ENCODE data around the gene SHE. TPM values are rescaled to one million over a fixed set of nuclear protein-coding genes. Genes with fewer than 3 reads are reported as not detected.

SHE gene
- total RNA-seq, 1 experiment from 2014 or later: 0.02 TPM

DNA sequence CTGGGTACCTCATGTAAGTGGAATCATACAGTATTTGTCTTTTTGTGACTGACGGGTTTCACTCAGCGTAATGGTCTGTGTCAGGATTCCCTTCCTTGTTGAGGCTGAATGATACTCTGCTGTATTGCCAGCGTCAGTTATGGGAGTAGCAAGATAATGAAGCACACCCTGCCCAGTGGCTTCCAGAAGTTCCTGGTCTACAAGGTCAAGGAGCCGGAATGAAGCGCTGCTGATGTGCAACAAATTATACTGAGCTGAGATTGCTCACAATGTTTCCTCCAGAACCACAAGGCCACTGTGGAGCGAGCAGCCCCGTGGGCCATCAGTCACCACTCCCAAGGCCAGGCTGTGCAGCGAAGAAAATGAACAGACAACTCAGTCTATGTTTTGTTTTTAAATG, 24.2 kb downstream of the SHE start:
- H3K4me3 ChIP-seq: no peak overlapping the region
- H3K27me3 ChIP-seq: no peaks in the 10 kb centered on the region
- peaks cover 13% of the 10 kb centered on the region for H3K4me1 ChIP-seq
- no peak for DNase-seq
- H3K9me3 ChIP-seq (replicated peaks): no peaks in the 10 kb centered on the region
- no peak overlapping the region for H3K27ac ChIP-seq
- H3K36me3 ChIP-seq: no peaks in the 10 kb centered on the region

DNA sequence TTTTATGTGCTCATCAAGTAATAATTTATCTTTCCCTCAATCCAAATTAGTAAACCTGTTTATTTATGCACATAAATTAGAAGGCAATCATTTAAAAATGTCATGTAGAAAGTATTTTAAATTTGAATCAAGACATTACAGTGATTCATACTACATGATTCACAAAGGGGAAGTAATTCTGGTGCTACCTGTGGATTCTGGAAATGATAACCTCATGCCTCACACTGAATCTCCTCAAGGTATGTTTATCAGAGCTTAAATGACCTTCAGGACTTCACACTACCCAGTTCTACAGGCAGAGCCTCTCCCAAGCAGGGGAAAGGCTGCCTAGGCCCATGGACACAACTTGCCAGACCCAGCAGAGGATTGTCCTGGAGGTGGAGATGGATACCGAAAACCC, 25.4 kb downstream of the SHE start:
- Histone ChIP-seq H3K9me3 (replicated peaks) (no peaks in the 10 kb centered on the region), H3K27me3 (no peaks in the 10 kb centered on the region), H3K4me1 (peaks cover 13% of the 10 kb centered on the region), H3K27ac (no peak overlapping the region), H3K4me3 (no peak overlapping the region), H3K36me3 (no peaks in the 10 kb centered on the region)
- DNase-seq: no peak

DNA sequence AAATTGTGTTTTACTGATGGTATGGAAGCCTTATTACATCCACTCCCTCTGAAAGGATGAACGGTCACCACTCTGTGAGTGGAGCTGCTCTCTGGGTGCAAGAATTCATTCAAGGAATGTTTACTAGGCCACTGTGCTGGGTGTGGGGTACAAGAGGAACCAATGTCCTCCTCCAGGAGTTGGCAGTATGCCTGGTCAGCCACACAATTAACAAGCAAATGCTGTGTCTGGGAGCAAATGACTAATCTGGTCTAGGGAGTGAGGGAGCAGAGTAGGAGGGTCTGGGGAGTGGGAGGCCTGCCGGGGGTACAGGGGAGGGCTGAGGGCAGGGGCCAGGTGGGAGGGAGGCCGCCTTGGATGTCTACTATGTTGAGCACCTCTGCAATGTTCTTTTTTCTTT, 27.4 kb downstream of the SHE start:
- Histone ChIP-seq H3K4me1 (peaks cover 4% of the 10 kb centered on the region; the same call in 1 of the 2 replicates), H3K36me3 (no peaks in the 10 kb centered on the region), H3K27ac (no peak overlapping the region), H3K9me3 (replicated peaks) (no peaks in the 10 kb centered on the region), H3K27me3 (no peaks in the 10 kb centered on the region), H3K4me3 (no peak overlapping the region)
- DNase-seq: peak; percentile 62 to 64

DNA sequence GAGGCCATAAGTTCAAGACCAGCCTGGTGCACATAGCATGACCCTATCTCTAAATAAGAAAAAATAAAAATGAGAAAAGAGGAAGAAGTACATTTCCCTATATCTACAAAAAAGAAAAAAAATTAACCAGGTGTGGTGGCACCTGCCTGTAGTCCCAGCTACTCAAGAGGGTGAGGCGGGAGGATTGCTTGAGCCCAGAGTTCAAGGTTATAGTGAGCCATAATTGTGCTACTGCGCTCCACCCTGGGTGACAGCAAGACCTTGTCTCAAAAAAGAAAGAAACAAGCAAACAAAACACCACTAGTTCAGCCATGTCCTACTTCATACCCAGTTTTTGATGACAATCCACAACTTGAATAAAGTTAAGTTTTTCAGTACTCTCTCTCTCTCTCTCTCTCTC, 30.9 kb downstream of the SHE start:
- H3K36me3 ChIP-seq: no peaks in the 10 kb centered on the region
- no peaks in the 10 kb centered on the region; the same call in 1 of the 2 replicates for H3K4me1 ChIP-seq
- no peak for DNase-seq
- H3K27ac ChIP-seq: no peak overlapping the region
- H3K9me3 ChIP-seq (replicated peaks): no peaks in the 10 kb centered on the region
- no peak overlapping the region for H3K4me3 ChIP-seq
- no peaks in the 10 kb centered on the region for H3K27me3 ChIP-seq

GRCh38 chr1:154469844-154470560, 32.2 kb downstream of the SHE start:
- no peak overlapping the region for H3K27ac ChIP-seq
- no peaks in the 10 kb centered on the region for H3K9me3 ChIP-seq (replicated peaks)
- no peak for DNase-seq
- no peaks in the 10 kb centered on the region for H3K27me3 ChIP-seq
- peaks cover 3% of the 10 kb centered on the region; the same call in 1 of the 2 replicates for H3K4me1 ChIP-seq
- H3K4me3 ChIP-seq: no peak overlapping the region
- no peaks in the 10 kb centered on the region for H3K36me3 ChIP-seq

DNA sequence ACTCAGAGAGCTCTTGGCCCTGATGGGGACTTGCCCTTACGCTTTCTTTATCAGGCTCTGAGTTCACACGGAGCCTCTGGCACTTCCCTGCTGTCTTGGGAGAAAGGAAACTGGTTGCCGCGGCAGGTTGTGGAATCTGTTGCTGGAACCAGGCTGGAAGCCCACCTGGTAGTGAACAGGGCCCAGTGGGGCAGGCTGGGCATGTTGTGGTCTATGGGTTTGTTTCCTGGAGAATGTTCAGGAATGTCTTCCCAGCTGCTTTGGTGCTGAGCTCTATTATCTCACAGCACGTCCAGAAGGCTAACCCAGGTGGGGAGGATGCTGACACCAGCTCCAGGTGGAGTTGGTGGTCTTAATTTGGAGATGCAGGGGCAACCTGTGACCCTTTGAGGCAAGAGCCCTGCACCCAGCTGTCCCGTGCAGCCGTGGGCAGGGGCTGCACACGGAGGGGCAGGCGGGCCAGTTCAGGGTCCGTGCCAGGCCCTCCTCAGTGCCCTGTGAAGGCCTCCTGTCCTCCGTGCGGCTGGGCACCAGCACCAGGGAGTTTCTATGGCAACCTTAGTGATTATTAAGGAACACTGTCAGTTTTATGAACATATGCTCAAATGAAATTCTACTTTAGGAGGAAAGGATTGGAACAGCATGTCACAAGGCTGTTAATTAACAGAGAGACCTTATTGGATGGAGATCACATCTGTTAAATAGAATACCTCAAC, 33.5 kb downstream of the SHE start:
- H3K4me1 ChIP-seq: peaks cover 11% of the 10 kb centered on the region; the same call in 1 of the 2 replicates
- DNase-seq: no peak
- H3K27me3 ChIP-seq: no peaks in the 10 kb centered on the region
- H3K4me3 ChIP-seq: no peak overlapping the region
- no peaks in the 10 kb centered on the region for H3K9me3 ChIP-seq (replicated peaks)
- no peaks in the 10 kb centered on the region for H3K36me3 ChIP-seq
- H3K27ac ChIP-seq: no peak overlapping the region

DNA sequence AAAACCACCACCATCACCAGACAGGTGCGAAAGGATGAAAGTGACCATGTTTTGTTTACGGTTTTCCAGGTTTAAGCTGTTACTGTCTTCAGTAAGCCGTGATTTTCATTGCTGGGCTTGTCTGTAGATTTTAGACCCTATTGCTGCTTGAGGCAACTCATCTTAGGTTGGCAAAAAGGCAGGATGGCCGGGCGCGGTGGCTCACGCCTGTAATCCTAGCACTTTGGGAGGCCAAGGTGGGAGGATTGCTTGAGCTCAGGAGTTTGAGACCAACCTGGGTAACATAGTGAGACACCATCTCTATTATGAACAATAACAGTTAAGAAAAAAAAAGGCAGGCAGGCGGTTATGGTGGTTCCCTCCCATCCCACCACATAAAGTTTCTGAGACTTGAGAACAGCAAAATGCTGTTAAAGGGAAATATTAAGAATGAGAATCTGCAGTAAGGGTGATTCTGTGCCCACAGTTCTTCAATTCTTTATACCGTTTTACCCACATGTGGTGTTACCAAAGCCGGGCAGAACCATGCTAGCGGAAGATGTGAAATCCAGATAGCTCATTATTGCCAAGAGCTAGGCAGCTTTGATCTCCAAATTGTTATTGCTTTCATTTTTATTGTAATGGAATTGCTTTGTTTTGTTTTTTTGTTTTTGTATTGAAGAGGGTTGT, 34.6 kb downstream of the SHE start:
- H3K4me3 ChIP-seq: no peak overlapping the region
- H3K36me3 ChIP-seq: no peaks in the 10 kb centered on the region
- H3K4me1 ChIP-seq: peaks cover 14% of the 10 kb centered on the region; the same call in 1 of the 2 replicates
- DNase-seq: no peak
- H3K27me3 ChIP-seq: no peaks in the 10 kb centered on the region
- no peak overlapping the region for H3K27ac ChIP-seq
- H3K9me3 ChIP-seq (replicated peaks): no peaks in the 10 kb centered on the region

GRCh38 chr1:154466921-154467417, 35.2 kb downstream of the SHE start:
- Histone ChIP-seq H3K4me3 (no peak overlapping the region), H3K9me3 (replicated peaks) (no peaks in the 10 kb centered on the region), H3K27me3 (no peaks in the 10 kb centered on the region), H3K27ac (no peak overlapping the region), H3K4me1 (peaks cover 14% of the 10 kb centered on the region; the same call in 1 of the 2 replicates), H3K36me3 (no peaks in the 10 kb centered on the region)
- no peak for DNase-seq

DNA sequence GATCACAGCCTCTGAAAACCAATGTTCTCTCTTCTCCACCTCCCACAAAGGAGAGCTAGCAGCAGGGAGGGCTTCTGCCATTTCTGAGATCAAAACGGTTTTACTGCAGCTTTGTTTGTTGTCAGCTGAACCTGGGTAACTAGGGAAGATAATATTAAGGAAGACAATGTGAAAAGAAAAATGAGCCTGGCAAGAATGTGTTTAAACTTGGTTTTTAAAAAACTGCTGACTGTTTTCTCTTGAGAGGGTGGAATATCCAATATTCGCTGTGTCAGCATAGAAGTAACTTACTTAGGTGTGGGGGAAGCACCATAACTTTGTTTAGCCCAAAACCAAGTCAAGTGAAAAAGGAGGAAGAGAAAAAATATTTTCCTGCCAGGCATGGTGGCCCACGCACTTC, 36.0 kb downstream of the SHE start:
- Histone ChIP-seq H3K4me3 (no peak overlapping the region), H3K27ac (no peak overlapping the region), H3K27me3 (no peaks in the 10 kb centered on the region), H3K36me3 (no peaks in the 10 kb centered on the region), H3K9me3 (replicated peaks) (no peaks in the 10 kb centered on the region), H3K4me1 (peaks cover 14% of the 10 kb centered on the region; the same call in 1 of the 2 replicates)
- DNase-seq: no peak

- no peak for DNase-seq
- H3K27me3 ChIP-seq: no peaks in the 10 kb centered on the region
Observed at GRCh38 chr1:154465621-154466195, 36.5 kb downstream of the SHE start.

DNA sequence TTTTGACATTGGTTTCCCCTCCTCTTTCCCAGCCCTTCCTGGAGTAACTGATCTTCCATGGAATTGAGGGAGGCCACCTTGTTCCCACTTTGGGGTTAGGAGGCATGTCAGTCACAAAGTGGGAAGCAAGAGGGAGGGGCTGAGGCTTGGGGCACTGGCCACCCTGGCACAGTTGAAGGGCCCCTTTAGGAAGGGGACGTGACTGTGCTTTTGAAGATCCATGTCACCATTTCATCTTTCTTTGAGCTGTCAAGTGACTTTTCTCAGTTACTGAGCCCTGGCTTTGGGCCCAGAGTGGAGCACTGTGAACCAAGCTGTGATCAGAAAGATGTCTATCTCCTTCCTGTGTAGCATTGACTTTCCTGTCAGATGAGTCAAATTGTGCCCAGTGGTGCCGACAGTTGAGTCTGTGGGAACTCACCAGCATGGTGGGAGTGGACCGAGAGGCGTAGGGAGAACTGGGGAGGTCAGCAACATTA, 38.7 kb downstream of the SHE start:
- Histone ChIP-seq H3K9me3 (replicated peaks) (no peaks in the 10 kb centered on the region), H3K36me3 (no peaks in the 10 kb centered on the region), H3K27me3 (no peaks in the 10 kb centered on the region), H3K27ac (no peak overlapping the region), H3K4me1 (peaks cover 14% of the 10 kb centered on the region; the same call in 1 of the 2 replicates), H3K4me3 (no peak overlapping the region)
- DNase-seq: no peak

More at GRCh38 chr1:154465621-154466195, 36.5 kb downstream of the SHE start:
- Histone ChIP-seq H3K4me3 (no peak overlapping the region), H3K27ac (no peak overlapping the region), H3K4me1 (peaks cover 14% of the 10 kb centered on the region; the same call in 1 of the 2 replicates), H3K9me3 (replicated peaks) (no peaks in the 10 kb centered on the region), H3K36me3 (no peaks in the 10 kb centered on the region)

- Histone ChIP-seq H3K27ac (no peak overlapping the region), H3K4me1 (peaks cover 14% of the 10 kb centered on the region; the same call in 1 of the 2 replicates), H3K4me3 (no peak overlapping the region), H3K36me3 (no peaks in the 10 kb centered on the region), H3K9me3 (replicated peaks) (no peaks in the 10 kb centered on the region), H3K27me3 (no peaks in the 10 kb centered on the region)
- DNase-seq: no peak
Observed at GRCh38 chr1:154460695-154461260, 41.4 kb downstream of the SHE start.

GRCh38 chr1:154459080-154459479, 43.1 kb downstream of the SHE start:
- no peaks in the 10 kb centered on the region for H3K36me3 ChIP-seq
- H3K27ac ChIP-seq: no peak overlapping the region
- no peaks in the 10 kb centered on the region for H3K9me3 ChIP-seq (replicated peaks)
- H3K27me3 ChIP-seq: no peaks in the 10 kb centered on the region
- no peak overlapping the region for H3K4me3 ChIP-seq
- no peak for DNase-seq
- peaks cover 3% of the 10 kb centered on the region; the same call in 1 of the 2 replicates for H3K4me1 ChIP-seq

GRCh38 chr1:154456631-154457030, 45.6 kb downstream of the SHE start:
- Histone ChIP-seq H3K27ac (no peak overlapping the region), H3K4me3 (no peak overlapping the region), H3K4me1 (peaks cover 4% of the 10 kb centered on the region; the same call in 1 of the 2 replicates), H3K9me3 (replicated peaks) (no peaks in the 10 kb centered on the region), H3K27me3 (0 out of 2 replicates have a peak, but pooled peaks cover 3% of the 10 kb centered on the region), H3K36me3 (no peaks in the 10 kb centered on the region)
- no peak for DNase-seq
